ENCODE measurements around the gene CDC27.
"Not testable (repeated sequence)": the region's sequence is repeated elsewhere in the genome, so short reads cannot be mapped to it uniquely, and the experiment has no call there.

CDC27 gene

DNA sequence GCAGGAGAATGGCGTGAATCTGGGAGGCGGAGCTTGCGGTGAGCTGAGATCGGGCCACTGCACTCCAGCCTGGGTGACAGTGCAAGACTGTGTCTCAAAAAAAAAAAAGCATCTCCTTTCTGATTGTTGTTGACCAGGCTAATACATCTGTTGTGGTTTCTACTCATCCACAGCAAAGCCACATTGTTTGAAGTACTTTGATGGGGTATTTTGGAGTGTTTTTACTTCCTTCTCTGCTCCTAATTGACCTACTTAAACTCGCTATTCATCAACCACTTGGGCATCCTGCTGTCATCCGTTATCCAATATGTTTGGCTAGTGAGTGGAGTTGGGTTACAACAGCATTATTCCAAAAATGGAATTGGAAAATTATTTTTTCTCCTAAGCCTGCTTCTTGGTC is 3.5 kb upstream of the CDC27 start:
- peak; percentile 45 for DNase-seq

DNA sequence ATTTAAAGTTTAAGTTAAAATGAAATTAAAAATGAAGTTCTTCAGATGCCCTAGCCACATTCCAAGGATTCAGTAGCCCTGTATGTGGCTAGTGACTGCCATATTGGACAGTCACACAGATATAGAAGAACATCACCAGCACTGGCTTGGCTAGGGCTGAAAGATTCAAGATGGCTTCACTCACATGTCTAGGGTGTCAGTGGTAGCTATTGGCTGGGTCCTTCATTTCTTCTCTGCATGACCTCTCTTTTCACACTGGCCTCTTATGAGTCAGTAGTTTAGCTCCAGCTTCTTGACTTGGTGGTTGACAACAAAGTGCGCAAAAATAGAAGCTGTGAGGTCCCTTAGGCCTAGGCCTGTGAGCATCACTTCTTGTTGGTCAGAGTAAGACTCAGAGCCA is 1.7 kb upstream of the CDC27 start:
- no peak for DNase-seq

GRCh38 chr17:47190243-47190642 is 1.1 kb upstream of the CDC27 start:
- DNase-seq, result no peak

GRCh38 chr17:47189732-47190237 is 690 bp upstream of the CDC27 start:
- no peak for DNase-seq

GRCh38 chr17:47188271-47188875 is 722 bp downstream of the CDC27 start:
- peak; percentile 71 for DNase-seq

- no peak for DNase-seq
These were observed 4.4 kb downstream of the CDC27 start for GRCh38 chr17:47184681-47185080.

DNA sequence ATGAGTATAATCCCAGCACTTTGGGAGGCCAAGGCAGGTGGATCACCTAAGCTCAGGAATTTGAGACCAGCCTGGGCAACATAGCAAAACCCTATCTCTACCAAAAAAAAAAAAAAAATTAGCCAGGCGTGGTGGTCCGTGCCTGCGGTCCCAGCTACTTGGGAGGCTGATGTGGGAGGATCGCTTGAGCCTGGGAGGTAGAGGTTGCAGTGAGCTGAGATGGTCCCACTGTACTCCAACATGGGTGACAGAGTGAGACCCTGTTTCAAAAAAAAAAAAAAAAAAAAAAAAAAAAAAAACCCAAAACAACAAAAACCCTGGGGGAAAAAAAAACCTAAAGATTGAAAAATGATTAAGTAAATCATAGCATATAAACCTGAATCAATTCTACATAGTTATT is 8.1 kb downstream of the CDC27 start:
- not testable (repeated sequence) for DNase-seq

GRCh38 chr17:47180337-47180736 is 8.8 kb downstream of the CDC27 start:
- no peak for DNase-seq

GRCh38 chr17:47179141-47179540 is 10.0 kb downstream of the CDC27 start:
- no peak for DNase-seq

GRCh38 chr17:47177261-47177660 is 11.8 kb downstream of the CDC27 start:
- no peak for DNase-seq

DNA sequence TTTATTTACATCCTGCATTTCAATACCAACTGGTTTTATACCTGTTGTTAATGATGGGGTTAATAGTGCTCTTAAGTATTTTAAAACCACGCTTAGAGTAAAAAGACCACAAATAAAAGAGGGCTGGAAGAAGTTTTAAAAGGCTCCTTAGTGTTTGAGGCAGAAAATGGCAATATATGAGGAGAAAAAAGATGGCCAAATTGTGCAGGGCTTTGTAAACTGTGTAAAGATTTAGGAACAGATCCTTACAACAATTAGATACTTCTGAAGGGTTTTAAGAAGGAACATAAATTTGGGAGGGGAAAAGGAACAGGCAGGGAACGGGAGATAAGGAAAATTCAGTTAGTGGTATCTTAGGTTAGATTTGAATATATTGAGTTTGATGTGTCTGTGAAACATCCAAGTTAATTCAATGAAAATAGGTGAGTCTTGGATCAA is 12.7 kb downstream of the CDC27 start:
- DNase-seq, result no peak

DNA sequence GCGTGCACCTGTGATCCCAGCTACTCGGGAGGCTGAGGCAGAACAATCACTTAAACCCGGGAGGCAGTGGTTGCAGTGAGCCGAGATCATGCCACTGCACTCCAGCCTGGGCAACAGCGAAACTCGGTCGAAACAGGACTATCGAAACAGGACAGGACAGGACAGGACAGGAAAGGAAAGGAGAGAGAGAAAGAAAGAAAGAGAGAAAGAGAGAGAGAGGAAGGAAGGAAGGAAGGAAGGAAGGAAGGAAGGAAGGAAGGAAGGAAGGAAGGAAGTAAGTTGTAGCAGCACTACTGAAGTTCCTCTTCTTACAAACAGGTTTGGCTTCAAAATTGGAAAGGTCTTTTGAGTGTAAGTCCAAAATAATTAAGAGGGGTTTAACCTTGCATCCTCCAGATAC is 14.3 kb downstream of the CDC27 start:
- not testable (repeated sequence) for DNase-seq

- DNase-seq, result no peak
These were observed 16.2 kb downstream of the CDC27 start for GRCh38 chr17:47172696-47173565.

DNA sequence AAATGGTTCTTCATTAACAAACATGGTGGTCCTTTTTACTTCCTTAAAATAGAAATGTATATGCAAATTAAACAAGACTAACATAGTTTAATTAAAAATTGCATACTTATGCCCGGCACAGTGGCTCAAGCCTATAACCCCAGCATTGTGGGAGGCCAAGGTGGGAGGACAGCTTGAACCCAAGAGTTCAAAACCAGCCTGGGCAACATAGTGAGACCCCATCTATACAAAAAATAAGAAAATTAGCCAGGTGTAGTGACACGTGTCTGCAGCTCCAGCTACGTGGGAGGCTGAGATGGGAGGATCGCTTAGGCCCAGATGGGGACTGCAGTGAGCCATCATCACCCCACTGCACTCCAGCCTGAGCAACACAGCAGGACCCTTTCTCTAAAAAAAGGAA is 18.4 kb downstream of the CDC27 start:
- no peak for DNase-seq

- DNase-seq, result not testable (repeated sequence)
These were observed 20.2 kb downstream of the CDC27 start for GRCh38 chr17:47168896-47169295.

DNA sequence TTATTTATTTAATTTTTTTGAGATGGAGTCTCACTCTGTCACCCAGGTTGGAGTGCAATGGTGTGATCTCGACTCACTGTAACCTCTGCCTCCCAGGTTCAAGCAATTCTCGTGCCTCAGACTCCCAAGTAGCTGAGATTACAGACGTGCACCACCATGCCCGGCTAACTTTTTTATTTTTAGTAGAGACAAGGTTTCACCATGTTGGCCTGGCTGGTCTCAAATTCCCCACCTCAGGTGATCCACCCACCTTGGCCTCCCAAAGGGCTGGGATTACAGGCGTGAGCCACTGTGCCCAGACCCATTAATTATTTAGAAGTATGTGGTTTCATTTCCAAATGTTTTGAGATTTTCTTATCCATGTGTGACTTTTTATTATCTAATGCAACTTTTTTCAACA is 22.2 kb downstream of the CDC27 start:
- DNase-seq, result not testable (repeated sequence)

- no peak for DNase-seq
These were observed 24.0 kb downstream of the CDC27 start for GRCh38 chr17:47165137-47165536.

GRCh38 chr17:47164263-47164662 is 24.8 kb downstream of the CDC27 start:
- DNase-seq, result no peak

DNA sequence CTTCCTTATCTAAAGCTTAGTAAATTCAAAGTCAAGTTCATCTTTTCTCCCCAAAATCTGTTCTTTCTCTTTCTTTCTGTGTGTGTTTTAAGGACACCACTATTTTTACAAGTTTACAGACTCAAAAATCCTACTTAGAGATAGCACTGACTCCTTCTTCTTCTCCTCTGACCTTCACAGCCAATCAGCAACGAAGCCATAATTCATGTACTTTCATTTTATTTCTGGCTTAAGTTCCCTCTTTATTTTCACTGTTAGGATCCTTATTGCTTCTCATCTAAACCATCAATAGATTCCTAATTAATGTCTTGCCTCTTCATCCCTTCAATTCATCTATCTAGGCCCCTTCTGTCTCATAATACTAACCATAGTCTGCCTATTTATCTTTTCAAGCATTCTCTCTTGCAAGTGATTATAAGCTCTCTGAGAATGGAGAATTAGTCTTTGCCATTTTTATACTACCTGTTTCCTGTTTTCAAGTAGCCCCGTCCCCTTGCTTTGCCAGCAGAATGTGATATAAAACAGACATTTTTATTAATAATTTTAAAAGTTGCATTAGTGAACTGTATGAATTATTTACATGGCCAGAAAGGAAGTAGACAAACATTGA is 27.0 kb downstream of the CDC27 start:
- DNase-seq, result no peak

DNA sequence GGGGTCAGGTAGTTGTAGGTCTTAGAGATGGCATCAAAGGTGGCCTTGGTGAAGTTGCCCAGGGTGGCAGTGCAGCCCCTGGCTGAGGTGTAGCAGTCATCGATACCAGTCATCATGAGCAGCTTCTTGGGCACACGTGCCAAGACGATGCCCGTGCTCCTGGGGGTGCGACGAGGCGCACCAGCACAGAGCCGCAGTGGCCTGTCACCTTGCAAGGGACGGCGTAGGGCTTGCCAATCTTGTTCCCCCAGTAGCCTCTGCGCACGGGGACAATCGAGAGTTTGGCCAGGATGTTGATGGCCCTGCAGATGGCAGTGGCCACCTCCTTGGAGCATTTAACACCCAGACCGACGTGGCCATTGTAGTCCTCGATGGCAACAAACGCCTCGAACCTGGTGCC is 29.8 kb downstream of the CDC27 start:
- no peak for DNase-seq

DNA sequence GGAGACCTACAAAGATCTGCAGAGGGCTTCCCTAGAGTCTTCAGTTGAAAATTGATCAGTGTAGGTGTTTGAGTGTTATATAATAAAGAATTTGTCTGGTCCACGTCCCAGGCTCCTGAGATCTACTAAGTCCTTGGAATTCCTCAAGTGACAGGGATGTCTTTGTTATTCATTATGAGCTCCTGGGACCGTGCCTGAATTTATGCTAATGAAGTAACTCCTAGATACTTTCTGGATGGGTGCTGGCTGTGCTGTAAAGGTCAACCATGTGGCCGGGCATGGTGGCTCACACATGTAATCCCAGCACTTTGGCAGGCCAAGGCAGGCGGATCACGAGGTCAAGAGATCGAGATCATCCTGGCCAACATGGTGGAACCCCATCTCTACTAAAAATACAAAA is 43.7 kb downstream of the CDC27 start:
- DNase-seq, result no peak

DNA sequence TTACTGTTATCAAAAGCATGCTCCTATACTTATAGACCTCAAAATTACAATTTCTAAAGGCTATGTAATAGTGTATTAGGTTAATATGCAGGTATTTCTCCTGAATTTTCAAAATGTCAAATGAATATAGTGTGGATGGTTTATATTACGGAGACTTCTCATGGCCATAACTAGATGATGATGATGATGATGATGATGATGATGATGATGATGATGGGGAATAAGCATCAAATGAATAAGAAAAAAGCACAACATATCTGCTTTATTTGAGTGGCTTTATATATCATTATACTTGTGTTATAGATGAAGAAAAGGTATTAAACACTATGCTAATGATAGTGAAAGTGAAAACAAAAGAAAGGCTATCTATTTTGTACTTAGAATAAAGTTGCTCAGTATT is 53.9 kb downstream of the CDC27 start:
- DNase-seq, result no peak

GRCh38 chr17:47134354-47134753 is 54.7 kb downstream of the CDC27 start:
- not testable (repeated sequence) for DNase-seq

DNA sequence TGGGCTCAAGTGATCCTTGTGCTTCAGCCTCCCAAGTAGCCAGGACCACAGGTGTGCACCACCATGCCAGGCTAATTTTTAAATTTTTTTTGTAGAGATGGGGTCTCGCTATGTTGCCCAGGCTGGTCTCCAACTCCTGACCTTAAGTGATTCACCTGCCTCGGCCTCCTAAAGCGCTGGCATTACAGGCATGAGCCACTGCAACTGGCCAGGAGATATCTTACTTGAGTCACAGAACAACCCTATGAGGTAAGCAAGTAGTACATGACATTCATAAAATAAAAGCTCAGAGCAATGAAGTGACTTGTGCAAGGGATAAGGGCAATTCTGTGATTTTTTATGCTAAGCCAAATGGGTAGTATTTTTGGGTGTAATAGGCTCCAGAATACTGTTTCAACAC is 57.3 kb downstream of the CDC27 start:
- DNase-seq, result no peak

Data from hematopoietic multipotent progenitor cell treated with erythropoietin and hydrocortisone succinate and interleukin-3 and kit ligand, for 6 days (in vitro differentiated cells).